H1 (cell line): ENCODE measurements around the gene RNF126. TPM values are rescaled to one million over a fixed set of nuclear protein-coding genes. Genes with fewer than 3 reads are reported as not detected.

Experiments used
- CTCF ChIA-PET: fragments of 300-600 bp; sonication (Branson Sonifier 250); formaldehyde crosslinking; loops from one replicate; lab custom pipeline; 2021; ENCODE audit not compliant: partially characterized antibody; lab: Charles Lee
- POLR2A ChIA-PET: fragments of 300-600 bp; sonication (Branson Sonifier 250); formaldehyde crosslinking; loops from one replicate; lab custom pipeline; 2021; ENCODE audit warnings: inconsistent platforms; ENCODE audit not compliant: partially characterized antibody; lab: Charles Lee
- DNase-seq, 2 experiments: peaks; one replicate each; pipeline versions ENCODE4 v3.0.0 to v3.0.0-alpha.2; 2010 to 2022; ENCODE audit warnings: low spot score in 2 of 2, low read depth in 1 of 2, mixed read lengths in 1 of 2
- FAIRE-seq: peaks from 2 replicates; lab custom pipeline; 2011; peaks lifted over from hg19 to GRCh38; lab: Jason Lieb, UNC
- H2AFZ ChIP-seq: 2 replicates; pipeline ENCODE4 v1.8.1; 2012; ENCODE audit warnings: low read length, inconsistent platforms
- H2AK5ac ChIP-seq: 2 replicates; pipeline ENCODE4 v1.6.1; 2013; ENCODE audit warnings: low read depth, low read length
- H2BK120ac ChIP-seq: replicated peaks from 2 replicates; pipeline ENCODE3; 2013; ENCODE audit warnings: low read depth, low read length, inconsistent platforms
- H2BK12ac ChIP-seq: 2 replicates; pipeline ENCODE4 v1.6.1; 2013; ENCODE audit warnings: low read depth, low read length
- H2BK15ac ChIP-seq: 2 replicates; pipeline ENCODE4 v1.6.1; 2013; ENCODE audit warnings: low read length
- H2BK20ac ChIP-seq: 2 replicates; pipeline ENCODE4 v1.6.1; 2013; ENCODE audit warnings: low read length
- H2BK5ac ChIP-seq: 2 replicates; pipeline ENCODE4 v1.6.1; 2013; ENCODE audit warnings: low read depth, low read length
- H3K14ac ChIP-seq: 2 replicates; pipeline ENCODE4 v1.6.1; 2013; ENCODE audit warnings: inconsistent platforms; ENCODE audit not compliant: insufficient read length
- H3K18ac ChIP-seq: 2 replicates; pipeline ENCODE4 v1.6.1; 2013; ENCODE audit warnings: low read length; ENCODE audit errors: extremely low read depth
- H3K23ac ChIP-seq: 2 replicates; pipeline ENCODE4 v1.6.1; 2013; ENCODE audit warnings: inconsistent platforms; ENCODE audit not compliant: insufficient read length
- H3K23me2 ChIP-seq: 2 replicates; pipeline ENCODE4 v1.6.1; 2013; ENCODE audit warnings: low read depth, low read length
- H3K27ac ChIP-seq: 2 replicates; pipeline ENCODE4 v1.6.1; 2011; ENCODE audit warnings: low read depth, low read length, inconsistent platforms
- H3K27me3 ChIP-seq, 4 experiments: replicated peaks in 1 of 4; 1 replicate in 1 of 4; 2 replicates in 3 of 4; pipeline versions ENCODE4 v1.6.1 to v1.8.1; 2011 to 2013; ENCODE audit warnings: low read length in 3 of 4, mild to moderate bottlenecking in 3 of 4, inconsistent platforms in 2 of 4, mixed read lengths in 2 of 4, moderate library complexity in 1 of 4; ENCODE audit not compliant: control insufficient read depth in 3 of 4, insufficient read depth in 3 of 4; ENCODE audit errors: extremely low read depth in 1 of 4
- H3K36me3 ChIP-seq, 4 experiments: 2 replicates each; pipeline versions ENCODE4 v1.6.1 to v1.8.1; 2011 to 2013; ENCODE audit warnings: mild to moderate bottlenecking in 4 of 4, low read length in 3 of 4, moderate library complexity in 2 of 4, control low read depth in 1 of 4, inconsistent platforms in 1 of 4; ENCODE audit not compliant: insufficient read depth in 4 of 4, control insufficient read depth in 2 of 4
- H3K4ac ChIP-seq: replicated peaks from 2 replicates; pipeline ENCODE3; 2013; ENCODE audit warnings: low read length, low read depth, mixed read lengths, inconsistent platforms; ENCODE audit not compliant: insufficient read length
- H3K4me1 ChIP-seq, 4 experiments: replicated peaks in 1 of 4; 1 replicate in 1 of 4; 2 replicates in 3 of 4; pipeline versions ENCODE4 v1.6.1 to v1.8.1; 2011 to 2013; ENCODE audit warnings: low read length in 3 of 4, inconsistent platforms in 2 of 4, mixed read lengths in 1 of 4; ENCODE audit not compliant: insufficient read depth in 4 of 4, control insufficient read depth in 3 of 4
- H3K4me2 ChIP-seq, 2 experiments: 2 replicates each; pipeline versions ENCODE4 v1.6.1 to v1.8.1; 2011 to 2013; ENCODE audit warnings: low read depth in 2 of 2, low read length in 2 of 2, control low read depth in 1 of 2, inconsistent platforms in 1 of 2, mild to moderate bottlenecking in 1 of 2; ENCODE audit not compliant: insufficient read depth in 1 of 2
- H3K4me3 ChIP-seq, 4 experiments: fragments of 200-600, 300-600 bp in 1 of 4; sonication (generic), shearing (Covaris generic), sonication (Bioruptor Twin) in 1 of 4; 2 replicates each; pipeline versions ENCODE4 v1.5.1 to v1.8.1; 2011 to 2016; ENCODE audit warnings: low read length in 4 of 4, low read depth in 3 of 4, control low read depth in 2 of 4, inconsistent platforms in 2 of 4, mild to moderate bottlenecking in 2 of 4, mixed read lengths in 1 of 4, moderate library complexity in 1 of 4; ENCODE audit not compliant: insufficient read depth in 2 of 4; ENCODE audit errors: extremely low read depth in 1 of 4
- H3K56ac ChIP-seq: replicated peaks from 2 replicates; pipeline ENCODE3; 2013; ENCODE audit warnings: low read depth, mild to moderate bottlenecking, mixed read lengths, low read length, inconsistent platforms; ENCODE audit not compliant: insufficient read length
- H3K79me1 ChIP-seq: 2 replicates; pipeline ENCODE4 v1.6.1; 2013; ENCODE audit warnings: low read depth, low read length, control low read depth
- H3K79me2 ChIP-seq, 2 experiments: 2 replicates each; pipeline versions ENCODE4 v1.6.1 to v1.8.1; 2012 to 2013; ENCODE audit warnings: low read length in 2 of 2, mild to moderate bottlenecking in 2 of 2, inconsistent platforms in 1 of 2; ENCODE audit not compliant: insufficient read depth in 2 of 2, control insufficient read depth in 1 of 2
- H3K9ac ChIP-seq, 4 experiments: replicated peaks in 1 of 4; 1 replicate in 1 of 4; 2 replicates in 3 of 4; pipeline versions ENCODE4 v1.6.1 to v1.8.1; 2011 to 2013; ENCODE audit warnings: low read depth in 3 of 4, low read length in 3 of 4, control low read depth in 2 of 4, mild to moderate bottlenecking in 2 of 4, moderate library complexity in 2 of 4, inconsistent platforms in 1 of 4; ENCODE audit errors: extremely low read depth in 1 of 4
- H3K9me3 ChIP-seq, 2 experiments: 2 replicates each; pipeline versions ENCODE4 v1.6.1 to v1.8.1; 2012 to 2013; ENCODE audit warnings: mild to moderate bottlenecking in 2 of 2, moderate library complexity in 2 of 2, control low read depth in 1 of 2, inconsistent platforms in 1 of 2, low read depth in 1 of 2, low read length in 1 of 2, mixed read lengths in 1 of 2; ENCODE audit not compliant: insufficient read depth in 2 of 2
- H4K20me1 ChIP-seq, 2 experiments: replicated peaks in 1 of 2; 2 replicates each; pipeline versions ENCODE3 to v1.8.1; 2011 to 2013; ENCODE audit warnings: inconsistent platforms in 2 of 2, low read length in 2 of 2, mild to moderate bottlenecking in 1 of 2; ENCODE audit not compliant: insufficient read depth in 2 of 2, control insufficient read depth in 1 of 2
- H4K5ac ChIP-seq: 2 replicates; pipeline ENCODE4 v1.6.1; 2013; ENCODE audit warnings: low read length, low read depth, mixed read lengths, inconsistent platforms; ENCODE audit not compliant: insufficient read length
- H4K8ac ChIP-seq: 2 replicates; pipeline ENCODE4 v1.8.0; 2013; ENCODE audit warnings: mild to moderate bottlenecking, moderate library complexity, low read length, inconsistent platforms; ENCODE audit not compliant: insufficient read depth; ENCODE audit errors: extremely low read depth
- H4K91ac ChIP-seq: replicated peaks from 2 replicates; pipeline ENCODE3; 2013; ENCODE audit warnings: low read length, mixed read lengths, inconsistent platforms; ENCODE audit not compliant: insufficient read length
- E2F6 ChIP-seq: IDR thresholded peaks from 2 replicates; pipeline ENCODE4 v1.6.1; 2012; ENCODE audit warnings: inconsistent platforms
- HDAC6 ChIP-seq: IDR thresholded peaks from one replicate; pipeline ENCODE4 v1.7.1; 2012; ENCODE audit warnings: low read depth, mild to moderate bottlenecking, inconsistent platforms, low read length, moderate library complexity
- WGBS, 2 experiments: shearing (Covaris generic) in 1 of 2; methylation state at CpG; one replicate each; pipeline versions ENCODE4 v1.1.6 to v1.1.7; 2013 to 2015; ENCODE audit warnings: low lambda C conversion rate in 2 of 2, mixed read lengths in 2 of 2, inconsistent platforms in 1 of 2, low coverage in 1 of 2, missing lambda C conversion rate in 1 of 2; ENCODE audit not compliant: insufficient replicate concordance in 2 of 2, insufficient coverage in 1 of 2, insufficient read length in 1 of 2; ENCODE audit errors: extremely low coverage in 1 of 2, missing lambda C conversion rate in 1 of 2; 5-methylcytosine and 5-hydroxymethylcytosine counted together
- polyA plus RNA-seq, 7 experiments: library from polyadenylated mRNA; depleted of rRNA in 3 of 7; stranded (reverse) in 5 of 7; unstranded in 2 of 7; fragments of >200 nt in 5 of 7; fragments of 200-250 nt in 2 of 7; gene quantifications; 1 replicate in 5 of 7; 2 replicates in 1 of 7; 4 replicates in 1 of 7; pipeline versions ENCODE4 v1.2.1 to v1.2.3, GENCODE V29; 2011 to 2013; ENCODE audit warnings: missing spikeins in 2 of 7, mixed read lengths in 2 of 7
- total RNA-seq: library from RNA; stranded (reverse); fragmentation: NEBNext Ultra II Directional; extraction: Animal tissue kit (Norgen Biotek cat#: 25700); gene quantifications from 2 replicates; pipeline ENCODE4 v1.2.1, GENCODE V29; 2021

The RNF126 gene
- total and polyA plus RNA-seq, 2 of the 8 experiments (the other 6 are each of a cell fraction or from before 2014, with no cell fraction given), result 21.8 to 68.0 TPM

GRCh38 chr19:703651-704446 is 40.8 kb upstream of the RNF126 start:
- POLR2A ChIA-PET, result interaction anchor here (0.5 to 2.0 kb wide), 13 partner anchors 11 to 608 kb away, joined by 3 to 11 read pairs (median 3); partner anchors contain the start of gene BSG
- FAIRE-seq (no peak), DNase-seq (peak; percentile 90 to 100)
- CTCF ChIA-PET, result interaction anchor here (0.8 to 3.7 kb wide), 8 partner anchors 15 to 193 kb away, joined by 3 to 15 read pairs (median 4); partner anchors contain the start of gene POLRMT
- peak overlapping the region; percentile 91 for H4K91ac ChIP-seq
- H3K9ac ChIP-seq, result no peak overlapping the region
- no peak overlapping the region for H3K23ac ChIP-seq
- peak overlapping the region; percentile 1 to 59 (median 32); a peak in 7 of 8 replicates for H3K4me3 ChIP-seq
- no peak overlapping the region for H3K14ac ChIP-seq
- H3K9me3 ChIP-seq, result no peaks in the 10 kb centered on the region
- no peaks in the 10 kb centered on the region for H3K79me2 ChIP-seq
- no peaks in the 10 kb centered on the region for H3K36me3 ChIP-seq
- H4K20me1 ChIP-seq, result no peaks in the 10 kb centered on the region
- H3K27me3 ChIP-seq, result no peaks in the 10 kb centered on the region
- H2BK12ac ChIP-seq, result peak overlapping the region; percentile 60; the same call in 1 of the 2 replicates
- H3K4me2 ChIP-seq, result peak overlapping the region; percentile 71 to 100
- peak overlapping the region; percentile 100 for H2AFZ ChIP-seq
- H2AK5ac ChIP-seq, result no peak overlapping the region
- peaks cover 3% of the 10 kb centered on the region; the same call in 1 of the 2 replicates for H3K23me2 ChIP-seq
- H3K4ac ChIP-seq, result no peak overlapping the region
- peak overlapping the region; percentile 81; the same call in 1 of the 2 replicates for H2BK5ac ChIP-seq
- H3K56ac ChIP-seq, result no peak overlapping the region
- no peak overlapping the region for H2BK120ac ChIP-seq
- peak overlapping the region; percentile 35 for H4K8ac ChIP-seq
- H3K18ac ChIP-seq, result peak overlapping the region; percentile 78
- 0 out of 2 replicates have a peak overlapping the region, but pooled peaks have one; percentile 34 for H2BK20ac ChIP-seq
- no peak overlapping the region for H3K27ac ChIP-seq
- no peaks in the 10 kb centered on the region for H3K79me1 ChIP-seq
- H3K4me1 ChIP-seq, result peaks cover 0 to 8% (median 3%) of the 10 kb centered on the region in 4 experiments; a peak in 6 of 7 replicates
- WGBS, 2 experiments, result 3% methylated on average over 6 of the region's 50 CpGs; no CpG with 5 or more reads in 1 of the 2 experiments
- peak overlapping the region; percentile 92; the same call in 1 of the 2 replicates for H2BK15ac ChIP-seq
- peak overlapping the region; percentile 48 for H4K5ac ChIP-seq
- TF ChIP-seq E2F6, result peak; percentile 52; the same call in 1 of the 2 replicates
- no peak for TF ChIP-seq HDAC6
